Bladder microvascular endothelial cell (primary cell): ENCODE data around the gene CCDC18. TPM values are rescaled to one million over a fixed set of nuclear protein-coding genes. Genes with fewer than 3 reads are reported as not detected.

Experiments used
- total RNA-seq: library from RNA; depleted of rRNA; stranded (reverse); fragments of >200 nt; gene quantifications from 2 replicates; pipeline ENCODE4 v1.2.3, GENCODE V29; 2014

CCDC18 gene, protein sequence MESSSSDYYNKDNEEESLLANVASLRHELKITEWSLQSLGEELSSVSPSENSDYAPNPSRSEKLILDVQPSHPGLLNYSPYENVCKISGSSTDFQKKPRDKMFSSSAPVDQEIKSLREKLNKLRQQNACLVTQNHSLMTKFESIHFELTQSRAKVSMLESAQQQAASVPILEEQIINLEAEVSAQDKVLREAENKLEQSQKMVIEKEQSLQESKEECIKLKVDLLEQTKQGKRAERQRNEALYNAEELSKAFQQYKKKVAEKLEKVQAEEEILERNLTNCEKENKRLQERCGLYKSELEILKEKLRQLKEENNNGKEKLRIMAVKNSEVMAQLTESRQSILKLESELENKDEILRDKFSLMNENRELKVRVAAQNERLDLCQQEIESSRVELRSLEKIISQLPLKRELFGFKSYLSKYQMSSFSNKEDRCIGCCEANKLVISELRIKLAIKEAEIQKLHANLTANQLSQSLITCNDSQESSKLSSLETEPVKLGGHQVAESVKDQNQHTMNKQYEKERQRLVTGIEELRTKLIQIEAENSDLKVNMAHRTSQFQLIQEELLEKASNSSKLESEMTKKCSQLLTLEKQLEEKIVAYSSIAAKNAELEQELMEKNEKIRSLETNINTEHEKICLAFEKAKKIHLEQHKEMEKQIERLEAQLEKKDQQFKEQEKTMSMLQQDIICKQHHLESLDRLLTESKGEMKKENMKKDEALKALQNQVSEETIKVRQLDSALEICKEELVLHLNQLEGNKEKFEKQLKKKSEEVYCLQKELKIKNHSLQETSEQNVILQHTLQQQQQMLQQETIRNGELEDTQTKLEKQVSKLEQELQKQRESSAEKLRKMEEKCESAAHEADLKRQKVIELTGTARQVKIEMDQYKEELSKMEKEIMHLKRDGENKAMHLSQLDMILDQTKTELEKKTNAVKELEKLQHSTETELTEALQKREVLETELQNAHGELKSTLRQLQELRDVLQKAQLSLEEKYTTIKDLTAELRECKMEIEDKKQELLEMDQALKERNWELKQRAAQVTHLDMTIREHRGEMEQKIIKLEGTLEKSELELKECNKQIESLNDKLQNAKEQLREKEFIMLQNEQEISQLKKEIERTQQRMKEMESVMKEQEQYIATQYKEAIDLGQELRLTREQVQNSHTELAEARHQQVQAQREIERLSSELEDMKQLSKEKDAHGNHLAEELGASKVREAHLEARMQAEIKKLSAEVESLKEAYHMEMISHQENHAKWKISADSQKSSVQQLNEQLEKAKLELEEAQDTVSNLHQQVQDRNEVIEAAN (N-terminal part only)
- 7.2 and 8.7 TPM in 2 replicates for total RNA-seq

DNA sequence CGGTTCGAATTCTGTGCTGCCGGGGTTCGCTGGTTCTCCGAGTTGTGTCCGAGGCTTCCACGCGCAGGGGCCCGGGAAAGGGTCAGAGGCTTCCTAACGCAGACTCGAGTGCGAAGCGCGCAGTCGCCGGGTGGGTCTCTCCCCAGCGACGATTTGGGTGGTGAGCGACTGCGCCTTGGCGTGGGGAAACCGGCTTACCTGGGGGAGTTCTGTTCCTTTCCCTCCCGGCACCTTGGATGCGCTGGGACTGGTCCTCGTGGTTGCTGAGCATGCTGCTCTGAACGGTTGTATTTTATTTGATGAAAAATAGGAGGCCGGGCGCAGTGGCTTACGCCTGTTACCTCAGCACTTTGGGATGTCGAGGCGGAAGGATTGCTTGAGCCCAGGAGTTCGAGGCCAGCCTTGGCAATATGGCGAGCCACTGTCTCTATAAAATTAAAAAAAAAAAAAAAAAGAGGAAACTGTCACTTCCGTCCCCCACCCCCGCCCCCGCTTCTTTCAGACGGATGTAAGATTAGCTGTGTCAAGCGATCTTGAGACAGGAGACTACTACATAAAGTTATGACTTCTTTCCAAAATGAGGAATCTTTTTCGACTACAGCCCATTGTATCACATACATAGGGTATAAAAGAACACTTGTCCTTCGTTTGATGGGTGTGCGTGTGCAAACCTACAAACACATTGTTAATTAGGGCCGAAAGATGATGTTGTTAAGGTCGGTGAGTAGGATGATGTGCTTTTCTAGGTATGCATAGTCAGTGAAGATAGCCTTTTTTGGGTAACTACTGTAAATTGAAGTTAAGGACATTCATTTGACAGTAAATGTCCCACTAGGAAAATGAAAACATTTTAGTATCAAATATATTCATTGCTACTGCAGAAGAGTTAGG lies at the start of gene CCDC18:
Gene CCDC18 (plus strand): TSS at position 2 of the 891 bp plus-strand sequence. CDS start 2,638 bp downstream, outside the sequence.

DNA sequence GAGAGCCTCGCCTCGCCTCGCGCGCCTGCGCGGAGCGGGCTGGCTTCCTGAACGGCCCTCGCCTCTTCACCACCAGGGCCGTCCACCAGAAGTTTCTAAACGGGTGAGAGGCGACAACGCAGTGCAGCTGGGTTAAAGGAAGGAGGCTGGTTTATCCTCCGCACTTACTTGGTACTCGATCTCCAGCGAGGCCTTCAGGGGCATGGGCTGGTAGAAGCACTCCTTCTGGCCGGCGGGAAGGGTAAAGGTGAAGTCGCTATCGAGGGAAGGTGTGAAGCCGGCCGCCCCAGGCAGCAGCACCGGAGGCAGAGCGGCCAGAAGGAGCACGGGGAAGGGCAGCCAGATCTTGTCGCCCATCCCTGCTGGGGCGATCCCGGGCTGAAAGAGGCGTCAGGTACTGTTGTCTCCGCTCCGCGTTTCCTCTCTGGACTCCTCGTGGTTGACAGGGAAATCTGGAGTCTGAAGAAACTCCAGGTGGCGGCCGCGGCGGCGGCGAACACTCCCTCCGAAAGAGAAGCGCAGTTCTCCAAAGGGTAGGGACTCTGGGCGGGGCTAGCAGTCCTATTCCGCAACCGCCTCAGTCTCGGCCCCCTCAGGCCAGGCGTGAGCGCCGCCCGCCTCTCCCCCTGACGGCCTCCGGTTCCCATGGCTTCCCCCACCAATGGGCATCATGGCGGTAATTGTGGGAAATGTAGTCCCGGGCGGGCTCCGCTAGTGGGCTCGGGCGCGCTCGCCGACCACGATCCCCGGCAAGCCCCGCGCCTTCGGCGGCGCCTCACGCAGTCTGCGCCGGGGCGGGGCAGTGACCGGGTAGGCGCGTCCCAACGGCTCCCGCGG lies 420 bp upstream of the CCDC18 start, which contains the start of gene TMED5:
Gene TMED5 (minus strand): TSS at position 528 of the 837 bp plus-strand sequence. CDS start 171 bp downstream, at position 357.

Other genes with a start within 250 kb of the CCDC18 start
- gene DIPK1A, start 219.3 kb upstream of the CCDC18 start, total RNA-seq, result 0.25 and 0.32 TPM in 2 replicates
- 25.4 and 41.3 TPM in 2 replicates for gene MTF2, start 101.4 kb upstream of the CCDC18 start, total RNA-seq
- gene TMED5, start 311 bp upstream of the CCDC18 start, total RNA-seq, result 29.6 and 62.1 TPM in 2 replicates
- 12.6 and 31.4 TPM in 2 replicates for gene DR1, start 165.2 kb downstream of the CCDC18 start, total RNA-seq